GM12892 (cell line): Measurements from ENCODE around the gene ANGEL2.
"Not testable (repeated sequence)": the region's sequence is repeated elsewhere in the genome, so short reads cannot be mapped to it uniquely, and the experiment has no call there.

Experiments used
- POLR2A ChIP-seq: IDR thresholded peaks from 2 replicates; pipeline ENCODE4 v1.6.1; 2011; ENCODE audit warnings: low read depth, low read length, control low read depth
- POLR2AphosphoS5 ChIP-seq: IDR thresholded peaks from 2 replicates; pipeline ENCODE4 v1.6.1; 2011; ENCODE audit warnings: low read depth, low read length, control low read depth

DNA sequence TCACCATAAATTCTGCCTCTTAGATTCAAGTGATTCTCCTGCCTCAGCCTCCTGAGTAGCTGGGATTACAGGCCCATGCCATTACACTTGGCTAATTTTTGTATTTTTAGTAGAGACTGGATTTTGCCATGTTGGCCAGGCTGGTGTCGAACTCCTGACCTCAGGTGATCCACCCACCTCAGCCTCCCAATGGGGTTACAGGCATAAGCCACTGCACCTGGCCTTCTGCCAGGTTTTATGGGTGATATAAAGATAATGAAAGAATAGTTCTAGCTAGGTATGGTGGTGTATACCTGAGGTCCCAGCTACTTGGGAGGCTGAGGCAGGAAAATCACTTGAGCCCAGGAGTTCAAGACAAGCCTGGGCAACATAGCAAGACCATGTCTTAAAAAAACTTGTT, 50.7 kb downstream of the ANGEL2 start:
- not testable (repeated sequence) for TF ChIP-seq POLR2A, POLR2AphosphoS5
